ENCODE results near the gene OTOF. TPM values are rescaled to one million over a fixed set of nuclear protein-coding genes. Genes with fewer than 3 reads are reported as not detected.

OTOF gene
- total and polyA plus RNA-seq, 2 experiments from 2014 or later = 0.10 to 0.33 TPM

DNA sequence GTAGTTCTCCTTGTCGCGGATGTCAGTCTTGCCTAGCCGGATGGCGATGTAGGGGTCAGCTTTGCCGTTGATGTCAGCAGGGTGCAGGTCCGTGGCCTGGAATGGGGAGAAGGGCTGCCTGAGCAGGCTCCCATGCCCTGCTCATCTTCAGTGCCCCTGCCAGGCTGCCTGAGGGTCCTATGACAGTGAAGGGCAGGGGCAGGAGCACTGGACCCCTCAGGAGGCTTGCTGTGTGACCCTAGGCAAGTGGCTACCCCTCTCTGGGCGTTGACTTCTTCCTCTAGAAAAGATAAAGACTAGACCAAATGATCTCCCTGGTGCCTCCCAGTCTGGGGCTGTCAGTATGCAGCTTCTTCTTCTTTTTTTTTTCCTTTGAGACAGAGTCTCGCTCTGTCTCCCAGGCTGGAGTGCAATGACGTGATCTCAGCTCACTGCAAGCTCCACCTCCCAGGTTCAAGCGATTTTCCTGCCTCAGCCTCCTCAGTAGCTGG is 11.9 kb downstream of the OTOF start:
- H2AFZ ChIP-seq = no peak overlapping the region
- H3K9me2 ChIP-seq (replicated peaks; ENCODE audit: insufficient read depth) = no peaks in the 10 kb centered on the region
- H3K79me2 ChIP-seq = no peaks in the 10 kb centered on the region
- no peaks in the 10 kb centered on the region for H4K20me1 ChIP-seq (ENCODE audit: insufficient read depth, poor library complexity, severe bottlenecking)
- H3K4me2 ChIP-seq = no peak overlapping the region
- H3K4me3 ChIP-seq = no peak overlapping the region
- no peaks in the 10 kb centered on the region for H3K27me3 ChIP-seq
- H3K4me1 ChIP-seq (ENCODE audit: insufficient read depth) = no peaks in the 10 kb centered on the region
- TF ChIP-seq CTCF (IDR thresholded peaks at IDR 0.05; ENCODE audit: poor library complexity) (no peak), EZH2phosphoT487 (IDR thresholded peaks at IDR 0.05; ENCODE audit: low read depth, severe bottlenecking, unreplicated experiment) (no peak), EZH2 (IDR thresholded peaks at IDR 0.05; ENCODE audit: borderline replicate concordance) (no peak)
- no peak overlapping the region for H3K27ac ChIP-seq
- DNase-seq (ENCODE audit: low spot score) = no peak
- H3K36me3 ChIP-seq (replicated peaks; ENCODE audit: insufficient read depth, low read depth) = no peaks in the 10 kb centered on the region
- no peaks in the 10 kb centered on the region for H3K9me3 ChIP-seq (ENCODE audit: low read depth)
- WGBS (ENCODE audit: low lambda C conversion rate, missing lambda C conversion rate) = 88% methylated on average over 10 of the region's 10 CpGs

GRCh38 chr2:26465266-26465925 is 12.5 kb downstream of the OTOF start:
- TF ChIP-seq CTCF (IDR thresholded peaks at IDR 0.05; ENCODE audit: poor library complexity) = no peak
- no peak for TF ChIP-seq EZH2phosphoT487 (IDR thresholded peaks at IDR 0.05; ENCODE audit: low read depth, severe bottlenecking, unreplicated experiment)
- TF ChIP-seq EZH2 (IDR thresholded peaks at IDR 0.05; ENCODE audit: borderline replicate concordance) = no peak
- 94% methylated on average over 11 of the region's 11 CpGs for WGBS (ENCODE audit: low lambda C conversion rate, missing lambda C conversion rate)

DNA sequence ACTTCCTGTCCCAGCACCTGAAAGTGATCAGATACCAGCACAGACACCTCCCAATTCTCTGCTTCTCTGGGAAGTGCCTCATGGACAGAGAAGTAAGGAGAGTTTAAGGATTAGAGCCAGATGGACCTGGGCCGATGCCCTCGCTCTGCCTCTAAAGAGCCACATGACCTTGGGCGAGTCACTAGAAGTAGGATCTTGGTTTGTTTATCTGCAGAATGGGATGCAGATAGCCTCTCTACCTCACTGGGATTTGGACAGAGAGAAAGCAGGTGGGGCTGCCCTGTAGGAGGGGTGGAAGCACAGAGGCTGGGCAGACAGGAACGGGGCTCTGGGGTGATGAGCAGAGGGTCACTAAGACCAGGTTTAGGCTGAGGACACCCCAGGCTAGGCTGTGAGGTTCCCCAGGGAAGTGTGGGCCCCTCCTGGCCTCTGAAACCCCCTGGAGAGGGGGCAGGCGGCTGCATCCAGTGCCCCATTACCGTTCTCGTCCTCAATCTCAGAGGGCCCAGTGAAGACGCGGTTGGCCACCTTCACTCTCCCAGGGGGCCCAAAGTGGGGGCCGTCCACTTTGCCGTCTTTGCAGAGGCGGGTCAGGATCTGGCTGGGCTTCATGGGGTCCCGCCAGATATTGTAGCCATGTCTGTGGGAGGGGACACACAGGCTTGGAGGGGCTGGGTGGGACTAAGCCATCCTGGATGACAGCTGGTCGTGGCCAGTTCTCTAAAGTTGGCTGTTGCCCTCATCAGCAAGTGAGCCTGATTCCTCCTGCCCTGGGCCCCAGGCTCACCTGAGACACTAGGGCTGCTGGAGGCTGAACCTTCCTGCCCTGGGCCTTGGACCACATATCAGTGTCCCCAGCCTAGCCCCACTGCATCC is 13.3 kb downstream of the OTOF start:
- Histone ChIP-seq H3K27ac (no peak overlapping the region), H2AFZ (no peak overlapping the region), H4K20me1 (ENCODE audit: insufficient read depth, poor library complexity, severe bottlenecking) (no peaks in the 10 kb centered on the region), H3K9me2 (replicated peaks; ENCODE audit: insufficient read depth) (no peaks in the 10 kb centered on the region), H3K27me3 (no peaks in the 10 kb centered on the region), H3K79me2 (no peaks in the 10 kb centered on the region), H3K36me3 (replicated peaks; ENCODE audit: insufficient read depth, low read depth) (no peaks in the 10 kb centered on the region), H3K4me3 (no peak overlapping the region), H3K4me1 (ENCODE audit: insufficient read depth) (no peaks in the 10 kb centered on the region), H3K9me3 (ENCODE audit: low read depth) (no peaks in the 10 kb centered on the region), H3K4me2 (no peak overlapping the region)
- DNase-seq (ENCODE audit: low spot score) = no peak
- no peak for TF ChIP-seq EZH2phosphoT487 (IDR thresholded peaks at IDR 0.05; ENCODE audit: low read depth, severe bottlenecking, unreplicated experiment)
- TF ChIP-seq EZH2 (IDR thresholded peaks at IDR 0.05; ENCODE audit: borderline replicate concordance) = no peak
- TF ChIP-seq CTCF (IDR thresholded peaks at IDR 0.05; ENCODE audit: poor library complexity) = no peak
- 87% methylated on average over 14 of the region's 14 CpGs for WGBS (ENCODE audit: low lambda C conversion rate, missing lambda C conversion rate)

More at GRCh38 chr2:26465266-26465925, 12.5 kb downstream of the OTOF start:
- H3K79me2 ChIP-seq = no peaks in the 10 kb centered on the region
- H3K36me3 ChIP-seq (replicated peaks; ENCODE audit: insufficient read depth, low read depth) = no peaks in the 10 kb centered on the region
- no peaks in the 10 kb centered on the region for H3K4me1 ChIP-seq (ENCODE audit: insufficient read depth)
- no peak overlapping the region for H3K27ac ChIP-seq
- no peaks in the 10 kb centered on the region for H4K20me1 ChIP-seq (ENCODE audit: insufficient read depth, poor library complexity, severe bottlenecking)
- no peak overlapping the region for H3K4me3 ChIP-seq
- no peaks in the 10 kb centered on the region for H3K9me3 ChIP-seq (ENCODE audit: low read depth)
- no peak overlapping the region for H3K4me2 ChIP-seq
- H3K9me2 ChIP-seq (replicated peaks; ENCODE audit: insufficient read depth) = no peaks in the 10 kb centered on the region
- no peak overlapping the region for H2AFZ ChIP-seq
- no peaks in the 10 kb centered on the region for H3K27me3 ChIP-seq
- DNase-seq (ENCODE audit: low spot score) = no peak
